K562 (cell line): Measurements from ENCODE around the gene ACO2. TPM values are rescaled to one million over a fixed set of nuclear protein-coding genes. Genes with fewer than 3 reads are reported as not detected.

ENCODE experiments used
- ATAC-seq: fragments of 200-7000 bp; cut with Tn5 transposase; 3 replicates; pipeline ENCODE4 v1.9.1; 2020; ENCODE audit warnings: moderate library complexity
- BruUV-seq: library from RNA; stranded (reverse); fragments of 400-500 nt; replicated peaks from 2 replicates; lab custom pipeline; 2021; lab: Mats Ljungman, UMichigan
- CTCF ChIA-PET: fragments of 300-600 bp; formaldehyde crosslinking; extraction: SDS; loops from one replicate; lab custom pipeline; 2021; ENCODE audit warnings: low intra/inter-chr PET ratio; lab: Yijun Ruan, JAX
- POLR2A ChIA-PET: fragments of 300-600, 350-650 bp; sonication (Branson Sonifier 250); formaldehyde crosslinking; extraction: SDS; loops from one replicate; lab custom pipeline; 2021; ENCODE audit warnings: antibody characterized with exemption, inconsistent platforms; lab: Yijun Ruan, JAX
- DNase-seq, 4 experiments: peaks; one replicate each; pipeline versions ENCODE4 v3.0.0 to v3.0.0-alpha.2; 2011 to 2018; ENCODE audit warnings: low spot score in 3 of 4, mixed read lengths in 3 of 4; ENCODE audit errors: extremely low read depth in 1 of 4
- FAIRE-seq: peaks from 2 replicates; lab custom pipeline; 2011; peaks lifted over from hg19 to GRCh38; lab: Jason Lieb, UNC
- H2AFZ ChIP-seq: 2 replicates; pipeline ENCODE4 v1.6.0; 2011; ENCODE audit warnings: low read depth, low read length, control low read depth, inconsistent platforms
- H3K27ac ChIP-seq: fragments of 200-600 bp; 3 replicates; pipeline ENCODE4 v1.8.0; 2011; ENCODE audit warnings: low read depth, mild to moderate bottlenecking, control low read depth, inconsistent platforms, low read length, moderate library complexity, mixed read lengths; ENCODE audit errors: extremely low read depth
- H3K27me3 ChIP-seq, 2 experiments: fragments of 300-600 bp in 1 of 2; 2 replicates in 1 of 2; 3 replicates in 1 of 2; pipeline versions ENCODE4 v1.6.0 to v1.8.0; 2011; ENCODE audit warnings: inconsistent platforms in 2 of 2, low read length in 2 of 2, mild to moderate bottlenecking in 1 of 2, mixed read lengths in 1 of 2, moderate library complexity in 1 of 2; ENCODE audit not compliant: control insufficient read depth in 2 of 2, insufficient read depth in 2 of 2
- H3K36me3 ChIP-seq: fragments of 300-600 bp; 3 replicates; pipeline ENCODE4 v1.8.0; 2011; ENCODE audit warnings: mild to moderate bottlenecking, low read length, inconsistent platforms; ENCODE audit not compliant: control insufficient read depth, insufficient read depth
- H3K4me1 ChIP-seq, 2 experiments: fragments of 200-600 bp in 1 of 2; replicated peaks in 1 of 2; 2 replicates in 1 of 2; 3 replicates in 1 of 2; pipeline versions ENCODE4 v1.5.1 to v1.8.0; 2011; ENCODE audit warnings: inconsistent platforms in 2 of 2, low read length in 2 of 2, mild to moderate bottlenecking in 1 of 2, mixed read lengths in 1 of 2, moderate library complexity in 1 of 2; ENCODE audit not compliant: control insufficient read depth in 2 of 2, insufficient read depth in 2 of 2
- H3K4me2 ChIP-seq: 2 replicates; pipeline ENCODE4 v1.6.1; 2011; ENCODE audit warnings: low read length, control low read depth, inconsistent platforms, mixed read lengths; ENCODE audit not compliant: insufficient read depth
- H3K4me3 ChIP-seq: fragments of 200-600 bp; sonication (generic), shearing (Covaris generic); 2 replicates; pipeline ENCODE4 v1.5.1; 2016; ENCODE audit warnings: control low read depth, inconsistent platforms
- H3K79me2 ChIP-seq: fragments of 200-600 bp; 3 replicates; pipeline ENCODE4 v1.8.0; 2011; ENCODE audit warnings: low read length, inconsistent platforms; ENCODE audit not compliant: control insufficient read depth, insufficient read depth
- H3K9ac ChIP-seq, 2 experiments: 2 replicates each; pipeline versions ENCODE4 v1.6.0 to v1.6.1; 2011; ENCODE audit warnings: low read depth in 2 of 2, low read length in 2 of 2, control low read depth in 1 of 2, inconsistent platforms in 1 of 2, mild to moderate bottlenecking in 1 of 2, mixed read lengths in 1 of 2; ENCODE audit not compliant: insufficient read depth in 1 of 2
- H3K9me1 ChIP-seq: one replicate; pipeline ENCODE4 v1.6.0; 2011; ENCODE audit warnings: inconsistent platforms, mild to moderate bottlenecking, low read length, moderate library complexity; ENCODE audit not compliant: control insufficient read depth, insufficient read depth
- H3K9me3 ChIP-seq: replicated peaks from 2 replicates; pipeline ENCODE4 v1.5.1; 2011; ENCODE audit warnings: low read depth, low read length, inconsistent platforms; ENCODE audit not compliant: control insufficient read depth, insufficient read depth
- H4K20me1 ChIP-seq: replicated peaks from 2 replicates; pipeline ENCODE4 v1.6.1; 2011; ENCODE audit warnings: low read length, inconsistent platforms, mixed read lengths; ENCODE audit not compliant: control insufficient read depth, insufficient read depth
- MEF2D ChIP-seq: conservative IDR thresholded peaks from 2 replicates; pipeline ENCODE4 v1.6.1; 2016; ENCODE audit warnings: low read depth, missing genetic modification characterization, missing compliant biosample characterization
- PCBP2 ChIP-seq: fragments of 200-400 bp; formaldehyde crosslinking; IDR thresholded peaks from 2 replicates; pipeline ENCODE4 v1.6.1; 2018; ENCODE audit warnings: low read length, low read depth, mild to moderate bottlenecking, moderate library complexity; ENCODE audit not compliant: poor library complexity, severe bottlenecking
- POLR2G ChIP-seq: fragments of 200-400 bp; formaldehyde crosslinking; IDR thresholded peaks from 2 replicates; pipeline ENCODE4 v1.6.1; 2017; ENCODE audit warnings: low read depth, mild to moderate bottlenecking, antibody characterized with exemption, low read length, moderate library complexity
- PTBP1 ChIP-seq: fragments of 200-400 bp; formaldehyde crosslinking; IDR thresholded peaks from 2 replicates; pipeline ENCODE4 v1.6.1; 2017; ENCODE audit warnings: low read depth, low read length
- YY1 ChIP-seq, 3 experiments: IDR thresholded peaks; 2 replicates each; pipeline ENCODE4 v1.6.1; 2011; ENCODE audit warnings: low read length in 2 of 3, mild to moderate bottlenecking in 2 of 3, moderate library complexity in 2 of 3, borderline replicate concordance in 1 of 3, control low read depth in 1 of 3, low read depth in 1 of 3; ENCODE audit not compliant: insufficient read depth in 3 of 3, insufficient replicate concordance in 2 of 3, control insufficient read depth in 1 of 3, insufficient read length in 1 of 3; ENCODE audit errors: extremely low read depth in 1 of 3
- ZNF133 ChIP-seq: fragments of 250-450 bp; sonication (Bioruptor Pico); IDR thresholded peaks from 2 replicates; pipeline ENCODE4 v1.4.0; 2020; ENCODE audit warnings: mild to moderate bottlenecking
- WGBS: fragments of 100-300 bp; shearing (Covaris generic); methylation state at CpG from one replicate; pipeline ENCODE4 v1.1.6; 2016; ENCODE audit warnings: low coverage, mixed read lengths; ENCODE audit not compliant: insufficient coverage; ENCODE audit errors: missing lambda C conversion rate; 5-methylcytosine and 5-hydroxymethylcytosine counted together
- in situ Hi-C: fragments of 300-500 bp; cut with MboI; formaldehyde crosslinking; loops from 4 replicates; pipeline ENCODE4 v1.15.0; 2018; ENCODE audit warnings: inconsistent platforms, mixed read lengths
- intact Hi-C: fragments of 100-400 bp; cut with micrococcal nuclease; formaldehyde crosslinking; loops from 2 replicates; pipeline ENCODE4 v1.14.2; 2022
- polyA plus RNA-seq, 8 experiments: library from polyadenylated mRNA; depleted of rRNA in 4 of 8; stranded (reverse) in 5 of 8; unstranded in 3 of 8; fragments of >200 nt; fragmentation: Nextera tagmentation in 2 of 8; fragmentation: Illumina TruSeq in 1 of 8; extraction: Ambion mirVana in 2 of 8; extraction: Trizol in 1 of 8; gene quantifications; 2 replicates each; pipeline versions ENCODE4 v1.2.1 to v1.2.3, GENCODE V29; 2011 to 2014; ENCODE audit warnings: inconsistent platforms in 1 of 8, missing spikeins in 1 of 8
- total RNA-seq, 7 experiments: library from RNA; depleted of rRNA in 6 of 7; stranded (reverse); fragments of >200 nt in 6 of 7; fragmentation: Illumina TruSeq in 2 of 7; extraction: Trizol in 2 of 7; gene quantifications; 2 replicates each; pipeline versions ENCODE4 v1.2.1 to v1.2.3, GENCODE V29; 2011 to 2021; ENCODE audit warnings: low replicate concordance in 1 of 7
- TF ChIP-seq, protein P1 (sequence below), 2 experiments: fragments of 200-800 bp in 1 of 2; sonication (Bioruptor generic) in 1 of 2; sonication (generic) in 1 of 2; formaldehyde crosslinking in 1 of 2; IDR thresholded peaks in 1 of 2; conservative IDR thresholded peaks in 1 of 2; 2 replicates each; pipeline versions ENCODE4 v1.5.0 to v1.6.1; 2016 to 2020; ENCODE audit warnings: missing compliant biosample characterization in 1 of 2, missing genetic modification characterization in 1 of 2, missing genetic modification reagents in 1 of 2

ACO2 gene
- total and polyA plus RNA-seq, 9 of the 15 experiments (the other 6 are each of a cell fraction or from before 2014, with no cell fraction given) = 16.2 to 119 (median 43.2) TPM

DNA sequence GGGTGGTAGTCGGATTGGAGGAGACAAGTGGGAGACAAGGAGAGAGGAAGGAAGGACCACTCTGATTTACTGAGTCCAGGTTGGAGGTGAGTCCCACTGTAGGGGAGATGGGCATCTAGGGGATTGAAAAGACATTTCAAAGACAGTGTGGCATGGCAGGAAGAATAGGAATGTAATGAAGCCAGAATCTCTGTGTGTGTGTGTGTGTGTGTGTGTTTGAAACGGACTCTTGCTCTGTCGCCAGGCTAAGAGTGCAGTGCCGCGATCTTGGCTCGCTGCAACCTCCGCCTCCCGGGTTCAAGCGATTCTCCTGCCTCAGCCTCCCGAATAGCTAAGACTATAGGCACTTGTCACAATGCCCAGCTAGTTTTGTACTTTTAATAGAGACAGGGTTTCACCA lies 87.6 kb downstream of the ACO2 start:
- in situ Hi-C loops = no loop called here
- POLR2A ChIA-PET = interaction anchor here (0.8 kb wide), 1 partner anchor 13 kb away, joined by 3 read pairs; no protein-coding TSS in a partner anchor
- H3K4me2 ChIP-seq = no peak overlapping the region
- DNase-seq = no peak
- BruUV-seq = no TSS peak
- TF ChIP-seq MEF2D (no peak), POLR2G (no peak), PTBP1 (no peak), ZNF133 (CRISPR knock-in tag) (no peak), PCBP2 (no peak), YY1 (IDR thresholded peaks at IDR 0.05; ENCODE audit: borderline replicate concordance in 1 of 3, control insufficient read depth in 1 of 3, extremely low read depth in 1 of 3, insufficient read depth in 3 of 3, insufficient read length in 1 of 3, insufficient replicate concordance in 2 of 3, low read depth in 1 of 3, low read length in 2 of 3) (no peak)
- TF ChIP-seq, protein P1, sequence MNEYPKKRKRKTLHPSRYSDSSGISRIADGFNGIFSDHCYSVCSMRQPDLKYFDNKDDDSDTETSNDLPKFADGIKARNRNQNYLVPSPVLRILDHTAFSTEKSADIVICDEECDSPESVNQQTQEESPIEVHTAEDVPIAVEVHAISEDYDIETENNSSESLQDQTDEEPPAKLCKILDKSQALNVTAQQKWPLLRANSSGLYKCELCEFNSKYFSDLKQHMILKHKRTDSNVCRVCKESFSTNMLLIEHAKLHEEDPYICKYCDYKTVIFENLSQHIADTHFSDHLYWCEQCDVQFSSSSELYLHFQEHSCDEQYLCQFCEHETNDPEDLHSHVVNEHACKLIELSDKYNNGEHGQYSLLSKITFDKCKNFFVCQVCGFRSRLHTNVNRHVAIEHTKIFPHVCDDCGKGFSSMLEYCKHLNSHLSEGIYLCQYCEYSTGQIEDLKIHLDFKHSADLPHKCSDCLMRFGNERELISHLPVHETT (CRISPR knock-in tag; conservative IDR thresholded peaks at IDR 0.05 in 1 of 2, IDR thresholded peaks at IDR 0.05 in 1 of 2) = no peak
- TF ChIP-seq, all 486 proteins: peak for 0
- H2AFZ ChIP-seq = no peak overlapping the region
- peaks cover 0 to 21% of the 10 kb centered on the region in 2 experiments; a peak in 2 of 5 replicates for H3K4me1 ChIP-seq
- CTCF ChIA-PET = no interaction called here
- 70% methylated on average over 10 of the region's 10 CpGs for WGBS
- H3K4me3 ChIP-seq = no peak overlapping the region
- ATAC-seq (no peak), FAIRE-seq (no peak)
- H3K36me3 ChIP-seq = no peaks in the 10 kb centered on the region
- H3K9me1 ChIP-seq = no peaks in the 10 kb centered on the region
- no peaks in the 10 kb centered on the region for H4K20me1 ChIP-seq
- H3K79me2 ChIP-seq = no peaks in the 10 kb centered on the region
- intact Hi-C loops = no loop called here
- H3K9me3 ChIP-seq = no peaks in the 10 kb centered on the region
- H3K27me3 ChIP-seq = no peaks in the 10 kb centered on the region
- no peak overlapping the region for H3K27ac ChIP-seq
- no peak overlapping the region for H3K9ac ChIP-seq
